Stimulated activated CD8-positive, alpha-beta memory T cell treated with anti-CD3 and anti-CD28 coated beads, Interleukin-4, amount 100 ng/mL, for 4 hours (primary cell): ENCODE measurements around the gene DHRS7B.

Source experiments
- DNase-seq, 2 donors: peaks; one replicate each; pipeline ENCODE4 v3.0.0-alpha.2; 2020; ENCODE audit warnings: low read depth in 2 of 2, low spot score in 1 of 2

Gene DHRS7B

GRCh38 chr17:21233581-21234347 lies 107.0 kb downstream of the DHRS7B start:
- DNase-seq = no peak

GRCh38 chr17:21235921-21236320 lies 109.2 kb downstream of the DHRS7B start:
- no peak for DNase-seq

- DNase-seq = no peak
These were observed 113.1 kb downstream of the DHRS7B start for GRCh38 chr17:21239680-21240368.

GRCh38 chr17:21240369-21241055 lies 113.7 kb downstream of the DHRS7B start:
- no peak for DNase-seq
